Stromal cell of bone marrow (primary cell): ENCODE data around the gene HMGB2.

Source experiments
- DNase-seq: peaks from one replicate; pipeline ENCODE4 v3.0.0-alpha.2; 2012; ENCODE audit warnings: low read depth

HMGB2 gene

DNA sequence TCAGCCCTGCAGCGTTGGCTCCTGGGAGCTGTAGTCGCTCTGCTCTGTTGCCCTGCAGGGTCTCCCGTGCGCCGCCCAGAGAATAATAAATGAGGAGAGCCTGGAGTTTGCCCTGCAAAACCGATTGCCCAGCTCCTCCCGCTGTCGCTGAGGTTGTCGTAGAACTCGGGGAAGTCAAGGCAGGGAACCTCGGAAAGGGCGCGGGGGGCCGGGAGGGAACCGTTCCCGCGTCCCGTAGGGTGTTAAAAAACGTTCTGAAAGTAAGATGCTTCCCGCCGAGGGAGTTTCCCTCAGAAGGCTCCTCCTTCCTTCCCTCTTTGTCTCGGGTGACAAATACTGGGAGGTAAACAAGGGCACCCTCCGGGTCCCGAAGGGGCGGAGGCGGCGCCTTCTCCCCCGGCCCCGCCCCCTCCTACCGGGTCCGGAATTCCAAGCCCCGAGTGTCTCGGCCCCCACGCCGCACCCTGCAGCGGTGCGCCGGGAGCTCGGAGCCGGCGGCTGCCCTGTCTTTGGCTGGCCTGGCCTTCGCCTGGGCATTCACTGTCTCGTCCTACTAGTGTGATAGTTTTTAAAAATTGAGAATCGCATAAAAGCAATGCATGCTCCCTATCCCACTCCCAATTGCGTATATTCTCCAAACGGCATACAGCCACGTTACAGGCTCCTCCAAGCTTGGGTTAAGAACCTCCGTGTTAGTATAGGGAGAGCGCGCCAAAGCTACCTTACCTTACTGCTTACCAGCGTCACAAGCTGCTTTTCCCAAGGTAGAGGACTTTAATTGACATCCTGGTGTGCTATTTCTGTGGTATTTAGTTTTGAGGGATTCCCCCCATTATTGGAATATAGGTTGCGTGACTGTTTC lies 964 bp upstream of the HMGB2 start:
- DNase-seq: peak; percentile 51

- peak; percentile 15 for DNase-seq
Observed at GRCh38 chr4:173333658-173334084, 487 bp downstream of the HMGB2 start.

DNA sequence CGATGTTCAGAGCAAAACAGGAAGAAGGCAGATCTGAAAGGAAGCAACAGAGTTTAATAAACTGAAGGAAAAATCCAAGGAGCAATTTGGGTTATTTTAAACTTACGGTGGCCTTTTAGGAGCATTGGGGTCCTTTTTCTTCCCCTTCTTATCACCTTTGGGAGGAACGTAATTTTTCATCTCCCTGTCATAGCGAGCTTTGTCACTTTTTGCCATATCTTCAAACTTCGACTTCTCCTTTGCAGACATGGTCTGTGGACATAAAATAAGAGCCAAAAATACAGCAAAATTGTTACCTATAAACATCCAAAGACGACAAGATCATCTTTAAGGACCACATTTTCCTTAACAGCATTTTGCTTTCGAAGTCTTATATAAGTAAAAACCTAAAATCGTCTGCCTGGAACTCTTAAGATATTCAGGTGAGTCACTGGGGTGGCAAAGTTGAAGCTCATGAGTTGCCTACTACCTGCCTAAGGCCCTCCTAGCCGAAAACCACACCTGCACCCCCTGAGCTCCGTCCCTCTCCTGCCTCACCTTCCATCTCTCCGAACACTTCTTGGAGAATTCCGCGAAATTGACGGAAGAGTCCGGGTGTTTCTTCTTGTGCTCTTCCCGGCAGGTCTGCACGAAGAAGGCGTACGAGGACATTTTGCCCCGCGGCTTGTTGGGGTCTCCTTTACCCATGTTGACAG lies 1.0 kb downstream of the HMGB2 start:
- DNase-seq: no peak

DNA sequence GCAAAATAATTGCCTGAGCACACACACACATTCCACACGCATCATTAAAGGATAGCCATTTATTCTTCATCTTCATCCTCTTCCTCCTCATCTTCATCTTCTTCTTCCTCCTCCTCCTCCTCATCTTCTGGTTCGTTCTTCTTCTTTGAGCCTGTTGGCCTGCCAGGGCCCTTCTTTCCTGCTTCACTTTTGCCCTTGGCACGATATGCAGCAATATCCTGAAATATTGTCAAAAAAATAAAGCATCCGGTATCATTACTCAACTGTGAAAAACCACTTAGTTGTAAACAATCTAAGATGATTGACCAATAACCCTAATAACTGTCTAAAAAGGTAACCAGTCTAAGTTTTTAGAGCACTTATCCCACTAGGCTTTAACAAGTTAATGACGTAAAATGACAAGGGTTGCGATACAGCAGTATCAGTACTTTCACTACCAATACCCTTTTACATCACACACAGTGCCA lies 2.1 kb downstream of the HMGB2 start:
- DNase-seq: no peak

GRCh38 chr4:173330590-173330989 lies 3.6 kb downstream of the HMGB2 start:
- DNase-seq: no peak

DNA sequence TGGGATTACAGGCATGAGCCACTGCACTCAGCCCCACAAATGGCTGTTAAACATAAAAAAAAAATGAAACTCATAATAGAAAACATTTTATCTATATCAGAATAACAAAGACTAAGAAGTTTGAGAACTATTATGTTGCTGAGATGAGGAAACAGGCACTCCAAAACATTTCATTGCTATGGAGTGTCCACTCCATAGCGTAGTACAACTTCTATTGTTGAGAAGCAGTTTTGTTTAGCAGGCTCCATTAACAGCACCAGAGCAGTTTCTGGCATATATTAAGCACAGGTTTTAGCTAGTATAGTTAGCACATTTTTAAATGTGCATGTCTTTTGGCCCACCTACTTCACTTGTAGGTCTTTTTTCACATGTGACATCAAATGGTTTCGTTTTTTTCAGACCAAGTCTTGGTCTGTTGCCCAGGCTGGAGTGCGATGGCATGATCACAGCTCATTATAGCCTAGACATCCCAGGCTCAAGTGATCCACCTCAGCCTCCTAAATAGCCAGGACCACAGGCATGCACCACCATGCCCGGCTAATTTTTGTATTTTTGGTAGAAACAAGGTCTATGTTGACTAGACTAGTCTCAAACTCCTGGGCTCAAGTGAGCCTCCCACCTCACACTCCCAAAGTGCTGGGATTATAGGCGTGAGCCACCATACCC lies 5.8 kb downstream of the HMGB2 start:
- DNase-seq: no peak

- DNase-seq: no peak
Observed at GRCh38 chr4:173325007-173325736, 9.0 kb downstream of the HMGB2 start.

- DNase-seq: peak; percentile 23
Observed at GRCh38 chr4:173319696-173320095, 14.5 kb downstream of the HMGB2 start.

- peak; percentile 23 for DNase-seq
Observed at GRCh38 chr4:173318648-173319211, 15.4 kb downstream of the HMGB2 start.

DNA sequence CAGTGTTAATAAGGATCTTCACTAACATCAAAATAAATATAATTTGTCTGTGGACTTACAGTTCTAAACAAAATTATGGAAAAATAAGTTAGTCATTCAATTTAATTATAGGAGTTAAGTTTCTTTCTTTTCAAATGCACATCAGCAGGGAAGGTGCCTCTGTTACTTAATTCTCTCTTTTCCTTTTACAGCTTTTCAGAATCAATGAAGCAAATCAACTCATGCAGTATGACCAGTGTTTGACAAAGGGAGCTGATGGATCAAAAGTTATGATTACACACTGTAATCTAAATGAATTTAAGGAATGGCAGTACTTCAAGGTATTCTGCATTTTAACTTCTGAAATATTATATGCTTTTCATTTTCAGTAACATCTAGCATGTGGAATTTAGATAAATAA lies 15.9 kb downstream of the HMGB2 start:
- DNase-seq: no peak

GRCh38 chr4:173317004-173317403 lies 17.2 kb downstream of the HMGB2 start:
- DNase-seq: no peak

GRCh38 chr4:173316060-173316459 lies 18.1 kb downstream of the HMGB2 start:
- no peak for DNase-seq

DNA sequence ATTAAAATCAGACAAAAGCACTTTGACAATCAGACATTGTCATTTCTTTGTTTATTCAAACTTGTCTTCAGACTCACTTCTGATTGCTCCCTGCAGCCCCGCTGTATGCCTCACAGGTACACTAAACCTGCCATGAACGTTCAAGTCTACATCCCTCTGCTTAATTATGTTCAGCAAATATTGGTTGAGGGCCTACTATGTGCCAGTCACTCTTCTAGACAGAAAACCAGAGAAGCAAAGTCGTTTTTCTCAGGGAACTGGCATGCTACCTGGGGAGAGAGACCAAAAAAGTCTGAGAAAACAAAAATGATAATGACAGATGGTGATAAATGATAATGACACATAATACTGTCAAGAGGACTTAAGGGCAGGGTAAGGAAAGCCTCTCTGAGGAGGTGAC lies 19.4 kb downstream of the HMGB2 start:
- no peak for DNase-seq

DNA sequence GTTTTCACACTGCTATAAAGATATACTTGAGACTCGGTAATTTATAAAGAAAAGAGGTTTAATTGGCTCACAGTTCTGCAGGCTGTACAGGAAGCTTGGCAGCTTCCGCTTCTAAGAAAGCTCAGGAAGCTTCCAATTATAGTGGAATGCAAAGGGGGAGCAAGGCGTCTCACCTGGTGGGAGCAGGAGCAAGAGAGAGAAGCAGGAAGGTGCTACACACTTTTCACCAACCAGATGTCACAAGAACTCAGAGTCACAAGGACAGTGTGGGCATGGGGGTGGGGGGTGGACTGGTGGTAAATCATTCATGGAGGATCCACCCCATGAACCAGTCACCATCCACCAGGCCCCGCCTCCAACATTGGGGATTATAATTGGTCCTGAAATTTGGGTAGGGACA lies 22.8 kb downstream of the HMGB2 start:
- no peak for DNase-seq

DNA sequence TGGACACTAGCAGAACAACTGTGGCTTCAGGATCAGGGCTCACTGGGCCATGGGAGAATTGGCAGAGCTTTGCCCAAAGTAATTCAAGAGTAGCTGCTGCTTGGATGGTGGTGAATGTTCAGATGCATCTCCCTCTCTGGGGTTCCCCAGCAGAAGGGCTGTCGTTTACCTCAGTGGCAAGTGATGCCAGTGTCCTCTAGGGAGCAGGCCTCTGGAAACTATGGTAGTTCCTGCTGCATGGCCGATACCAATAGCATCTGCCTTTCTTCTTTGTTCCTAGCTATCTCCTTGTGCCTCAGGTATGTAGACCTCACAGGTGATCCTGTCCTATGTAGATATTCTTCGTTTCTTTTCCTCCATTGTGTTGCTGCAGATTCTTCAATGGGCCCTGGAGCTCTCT lies 26.4 kb downstream of the HMGB2 start:
- no peak for DNase-seq

DNA sequence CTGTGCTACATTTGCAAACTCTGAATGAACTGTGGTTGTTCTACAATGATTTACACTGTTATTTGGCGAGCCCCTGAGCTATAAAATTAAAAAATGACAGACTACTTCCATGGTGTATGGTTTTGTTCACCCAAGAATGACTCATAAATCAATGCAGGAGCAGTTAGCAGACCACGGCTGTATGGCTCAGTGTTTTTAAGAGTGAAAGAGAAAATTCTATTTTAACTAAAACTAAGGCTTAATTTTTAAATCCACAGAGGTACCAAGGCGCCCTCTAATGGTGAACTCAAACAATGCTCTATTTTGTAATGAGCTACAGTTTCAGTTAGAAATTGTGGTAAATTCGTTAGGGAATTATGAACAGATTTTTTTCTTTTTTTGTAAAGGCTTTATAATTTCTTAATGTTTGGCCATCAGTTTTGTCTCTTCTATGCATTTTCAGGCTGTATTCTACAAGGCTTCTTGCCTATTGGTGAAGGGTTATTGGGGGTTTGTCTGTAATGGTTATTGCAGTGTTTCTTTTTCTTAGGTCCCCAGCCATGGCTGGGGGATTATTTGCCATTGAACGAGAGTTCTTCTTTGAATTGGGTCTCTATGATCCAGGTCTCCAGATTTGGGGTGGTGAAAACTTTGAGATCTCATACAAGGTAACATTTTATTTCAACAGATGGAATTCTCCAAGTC lies 32.5 kb downstream of the HMGB2 start:
- DNase-seq: peak; percentile 34

DNA sequence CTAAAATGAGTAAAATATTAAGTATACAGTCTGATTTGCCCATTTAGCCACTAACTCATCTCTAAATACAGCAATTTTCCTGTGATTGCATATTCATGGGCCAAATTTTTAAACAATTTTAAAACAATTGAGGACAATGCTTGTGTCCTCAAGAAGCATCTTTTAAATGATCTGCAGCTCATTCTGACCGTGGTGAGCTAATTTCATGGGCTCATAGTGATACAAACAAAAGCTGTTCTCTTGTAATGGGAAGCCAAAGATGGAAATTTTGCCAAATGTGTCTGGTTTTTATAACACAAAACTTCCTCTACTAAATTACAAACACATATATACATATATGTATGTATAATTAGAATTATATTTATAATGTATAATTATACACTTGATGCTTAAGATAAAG lies 39.7 kb downstream of the HMGB2 start:
- no peak for DNase-seq

DNA sequence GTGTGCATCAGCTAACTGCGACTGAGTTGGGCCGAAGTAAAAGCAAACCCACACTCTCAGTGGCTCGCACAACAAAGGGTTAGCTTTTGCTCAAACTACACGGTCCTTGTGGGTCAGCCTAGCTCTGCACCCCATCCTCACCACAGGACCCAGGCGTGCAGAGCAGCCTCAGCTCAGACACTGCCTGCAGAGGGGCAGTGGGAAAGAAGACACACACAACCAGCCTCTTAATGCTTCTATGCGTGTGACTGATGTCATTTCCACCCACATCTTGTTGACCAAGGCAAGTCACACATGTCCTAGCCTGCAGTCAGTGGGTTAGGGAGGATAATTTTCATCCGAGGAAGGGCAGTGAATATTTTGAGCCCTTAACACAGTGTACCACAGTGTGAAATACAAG lies 40.5 kb downstream of the HMGB2 start:
- no peak for DNase-seq

- no peak for DNase-seq
Observed at GRCh38 chr4:173291899-173292298, 42.3 kb downstream of the HMGB2 start.

- DNase-seq: no peak
Observed at GRCh38 chr4:173289353-173289727, 44.8 kb downstream of the HMGB2 start.

GRCh38 chr4:173288698-173289352 lies 45.3 kb downstream of the HMGB2 start:
- no peak for DNase-seq
